ENCODE results near the gene ITIH4. TPM values are rescaled to one million over a fixed set of nuclear protein-coding genes. Genes with fewer than 3 reads are reported as not detected.
A peak's percentile ranks its signal among the peaks of the same experiment; 100 is the strongest.

The ITIH4 gene
- polyA plus RNA-seq, 3 donors = 0.59 to 47.7 TPM; not detected in 1

DNA sequence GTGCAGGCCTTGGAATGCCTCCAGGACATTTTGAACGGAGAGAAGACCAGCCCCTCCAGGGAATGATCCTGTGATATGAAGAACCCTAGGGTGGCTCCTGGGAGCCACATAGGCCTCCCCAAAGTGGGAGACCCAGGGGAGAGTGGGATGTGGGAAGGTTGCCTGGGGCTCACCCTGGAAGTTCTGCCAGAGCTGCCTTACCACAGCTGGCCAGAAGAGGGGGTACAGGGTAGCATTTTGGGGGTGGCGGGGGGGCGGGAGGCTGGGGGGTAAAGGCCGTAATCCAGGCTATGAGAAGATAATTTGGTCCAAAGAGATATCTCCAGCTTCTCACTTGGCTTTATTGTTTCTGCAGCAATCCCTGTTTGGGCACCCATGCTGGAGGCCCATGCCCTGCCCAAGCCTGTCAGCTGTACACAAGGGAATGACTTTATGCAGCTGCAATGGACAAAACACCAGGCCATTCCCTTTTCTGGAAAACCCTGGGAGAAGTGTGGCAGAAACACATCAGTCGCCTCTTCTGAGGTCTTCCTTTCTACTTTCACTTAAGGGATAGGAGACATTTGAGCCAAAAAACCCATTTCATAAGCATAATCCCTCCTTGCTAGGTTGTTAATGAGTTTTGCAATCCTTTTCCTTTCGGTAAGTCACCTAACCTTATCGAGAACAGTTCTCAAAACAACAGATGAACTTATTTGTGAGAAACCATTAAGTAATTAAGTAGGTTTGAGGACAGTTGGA, 15.4 kb upstream of the ITIH4 start:
- intact Hi-C loops (cut with micrococcal nuclease) = loop anchor here in 1 of 2 donors (10.0 kb wide), 1 partner anchor 229 kb away; no protein-coding TSS in a partner anchor
- Mint-ChIP-seq H3K4me3 (no peak overlapping the region), H3K27me3 (ENCODE audit: low read depth in 3 of 3) (peaks cover 0 to 2% (median 0%) of the 10 kb centered on the region in 3 donors), H3K4me1 (peaks cover 39% of the 10 kb centered on the region), H3K36me3 (peaks cover 75 to 87% of the 10 kb centered on the region in 2 donors), H3K9me3 (peaks cover 0 to 1% (median 0%) of the 10 kb centered on the region in 7 donors), H3K27ac (no peak overlapping the region)
- Histone ChIP-seq H3K4me1 (ENCODE audit: control insufficient read depth in 1 of 2, insufficient read depth in 2 of 2, low read length in 2 of 2) (peaks cover 33 to 36% of the 10 kb centered on the region in 2 donors), H3K36me3 (replicated peaks in 1 of 2; ENCODE audit: control insufficient read depth in 1 of 2, insufficient read depth in 2 of 2, low read length in 2 of 2) (peaks cover 59 to 82% of the 10 kb centered on the region in 2 donors), H3K4me3 (replicated peaks in 1 of 3; ENCODE audit: low read depth in 2 of 3, low read length in 3 of 3) (no peak overlapping the region), H3K79me2 (ENCODE audit: insufficient read depth, low read length) (no peaks in the 10 kb centered on the region), H3K27me3 (ENCODE audit: control insufficient read depth in 2 of 2, insufficient read depth in 2 of 2, low read length in 2 of 2) (no peaks in the 10 kb centered on the region), H3K9me3 (replicated peaks in 1 of 2; ENCODE audit: control insufficient read depth in 1 of 2, insufficient read depth in 1 of 2, low read length in 2 of 2) (no peaks in the 10 kb centered on the region), H3K27ac (ENCODE audit: low read depth in 1 of 2, low read length in 2 of 2) (no peak overlapping the region), H3K4me2 (replicated peaks; ENCODE audit: extremely low read depth, low read length, poor library complexity, severe bottlenecking) (no peak overlapping the region), H4K20me1 (ENCODE audit: insufficient read depth, low read length) (no peaks in the 10 kb centered on the region), H2AFZ (ENCODE audit: insufficient read depth, low read depth, low read length, poor library complexity, severe bottlenecking) (no peak overlapping the region), H3K9ac (ENCODE audit: insufficient read depth, low read length, poor library complexity, severe bottlenecking) (no peak overlapping the region)
- no peak for DNase-seq
- TF ChIP-seq, protein P1, sequence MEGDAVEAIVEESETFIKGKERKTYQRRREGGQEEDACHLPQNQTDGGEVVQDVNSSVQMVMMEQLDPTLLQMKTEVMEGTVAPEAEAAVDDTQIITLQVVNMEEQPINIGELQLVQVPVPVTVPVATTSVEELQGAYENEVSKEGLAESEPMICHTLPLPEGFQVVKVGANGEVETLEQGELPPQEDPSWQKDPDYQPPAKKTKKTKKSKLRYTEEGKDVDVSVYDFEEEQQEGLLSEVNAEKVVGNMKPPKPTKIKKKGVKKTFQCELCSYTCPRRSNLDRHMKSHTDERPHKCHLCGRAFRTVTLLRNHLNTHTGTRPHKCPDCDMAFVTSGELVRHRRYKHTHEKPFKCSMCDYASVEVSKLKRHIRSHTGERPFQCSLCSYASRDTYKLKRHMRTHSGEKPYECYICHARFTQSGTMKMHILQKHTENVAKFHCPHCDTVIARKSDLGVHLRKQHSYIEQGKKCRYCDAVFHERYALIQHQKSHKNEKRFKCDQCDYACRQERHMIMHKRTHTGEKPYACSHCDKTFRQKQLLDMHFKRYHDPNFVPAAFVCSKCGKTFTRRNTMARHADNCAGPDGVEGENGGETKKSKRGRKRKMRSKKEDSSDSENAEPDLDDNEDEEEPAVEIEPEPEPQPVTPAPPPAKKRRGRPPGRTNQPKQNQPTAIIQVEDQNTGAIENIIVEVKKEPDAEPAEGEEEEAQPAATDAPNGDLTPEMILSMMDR (IDR thresholded peaks at IDR 0.05) = peak; percentile 76
- 83% methylated on average over 1 of the region's 7 CpGs for WGBS (ENCODE audit: insufficient coverage)

GRCh38 chr3:52845157-52845556, 14.7 kb upstream of the ITIH4 start:
- Histone ChIP-seq H2AFZ (ENCODE audit: insufficient read depth, low read depth, low read length, poor library complexity, severe bottlenecking) (no peak overlapping the region), H3K9me3 (replicated peaks in 1 of 2; ENCODE audit: control insufficient read depth in 1 of 2, insufficient read depth in 1 of 2, low read length in 2 of 2) (no peaks in the 10 kb centered on the region), H3K27me3 (ENCODE audit: control insufficient read depth in 2 of 2, insufficient read depth in 2 of 2, low read length in 2 of 2) (no peaks in the 10 kb centered on the region), H3K27ac (ENCODE audit: low read depth in 1 of 2, low read length in 2 of 2) (no peak overlapping the region), H3K4me3 (replicated peaks in 1 of 3; ENCODE audit: low read depth in 2 of 3, low read length in 3 of 3) (no peak overlapping the region), H4K20me1 (ENCODE audit: insufficient read depth, low read length) (no peaks in the 10 kb centered on the region), H3K79me2 (ENCODE audit: insufficient read depth, low read length) (no peaks in the 10 kb centered on the region), H3K4me1 (ENCODE audit: control insufficient read depth in 1 of 2, insufficient read depth in 2 of 2, low read length in 2 of 2) (peaks cover 33 to 36% of the 10 kb centered on the region in 2 donors), H3K4me2 (replicated peaks; ENCODE audit: extremely low read depth, low read length, poor library complexity, severe bottlenecking) (no peak overlapping the region), H3K36me3 (replicated peaks in 1 of 2; ENCODE audit: control insufficient read depth in 1 of 2, insufficient read depth in 2 of 2, low read length in 2 of 2) (peaks cover 62 to 83% of the 10 kb centered on the region in 2 donors), H3K9ac (ENCODE audit: insufficient read depth, low read length, poor library complexity, severe bottlenecking) (no peak overlapping the region)
- peaks cover 0 to 2% (median 0%) of the 10 kb centered on the region in 3 donors for H3K27me3 Mint-ChIP-seq (ENCODE audit: low read depth in 3 of 3)
- WGBS (ENCODE audit: insufficient coverage) = 17% methylated on average over 2 of the region's 6 CpGs
- no peak overlapping the region for H3K27ac Mint-ChIP-seq
- peaks cover 39% of the 10 kb centered on the region for H3K4me1 Mint-ChIP-seq
- no peak for DNase-seq
- peaks cover 0 to 2% (median 0%) of the 10 kb centered on the region in 7 donors for H3K9me3 Mint-ChIP-seq
- intact Hi-C loops (cut with micrococcal nuclease) = loop anchor here in 1 of 2 donors (10.0 kb wide), 1 partner anchor 230 kb away; no protein-coding TSS in a partner anchor
- TF ChIP-seq, protein P1 (IDR thresholded peaks at IDR 0.05) = no peak
- H3K36me3 Mint-ChIP-seq = peaks cover 75 to 87% of the 10 kb centered on the region in 2 donors
- H3K4me3 Mint-ChIP-seq = no peak overlapping the region
